NCI-H128 (cell line): ENCODE data around the gene MSL3B.

Source experiments
- DNase-seq: peaks from one replicate; lab custom pipeline; 2025; ENCODE audit not compliant: unreplicated experiment; lab: John Stamatoyannopoulos, UW

MSL3B gene

DNA sequence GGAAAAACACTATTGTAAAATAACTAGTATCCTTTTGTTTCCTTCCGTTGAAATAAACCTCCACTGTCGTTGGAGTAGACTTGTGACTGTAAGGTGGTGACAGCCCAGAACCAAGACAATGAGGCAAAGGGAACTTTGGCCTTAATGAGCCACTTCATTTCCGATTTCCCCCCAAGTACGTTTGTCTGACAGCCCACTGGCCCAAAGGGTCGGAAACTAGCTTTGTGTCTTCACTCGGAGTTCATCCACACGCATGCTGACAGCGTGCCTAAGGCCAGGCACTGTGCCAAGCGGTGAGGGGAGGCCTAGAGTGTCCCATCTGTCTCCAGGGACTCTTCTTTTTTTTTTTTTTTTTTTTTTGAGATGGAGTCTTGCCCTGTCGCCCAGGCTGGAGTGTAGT, 34.8 kb downstream of the MSL3B start:
- DNase-seq, result no peak

DNA sequence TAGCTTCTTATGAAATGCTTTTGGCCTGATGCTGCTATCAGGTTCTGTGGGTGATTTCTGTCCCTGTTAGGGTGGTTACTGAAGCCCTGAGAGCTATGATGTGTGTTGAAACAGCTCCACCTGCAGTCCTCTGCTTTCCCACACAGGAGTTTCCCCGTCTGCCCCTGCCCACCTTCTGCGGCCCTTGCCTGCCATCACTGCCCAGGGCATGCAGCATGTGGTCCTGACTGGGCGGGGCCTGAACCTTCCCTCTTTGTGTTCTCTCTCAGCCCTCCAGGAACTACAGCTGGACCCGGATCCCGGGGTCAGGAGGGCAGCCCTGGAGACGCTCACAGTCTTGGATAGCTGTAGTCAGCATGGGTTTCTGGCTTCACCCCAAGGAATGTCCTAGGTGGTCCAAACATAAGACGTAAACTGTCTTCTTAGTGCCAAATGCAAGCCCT, 35.3 kb downstream of the MSL3B start:
- DNase-seq, result no peak

DNA sequence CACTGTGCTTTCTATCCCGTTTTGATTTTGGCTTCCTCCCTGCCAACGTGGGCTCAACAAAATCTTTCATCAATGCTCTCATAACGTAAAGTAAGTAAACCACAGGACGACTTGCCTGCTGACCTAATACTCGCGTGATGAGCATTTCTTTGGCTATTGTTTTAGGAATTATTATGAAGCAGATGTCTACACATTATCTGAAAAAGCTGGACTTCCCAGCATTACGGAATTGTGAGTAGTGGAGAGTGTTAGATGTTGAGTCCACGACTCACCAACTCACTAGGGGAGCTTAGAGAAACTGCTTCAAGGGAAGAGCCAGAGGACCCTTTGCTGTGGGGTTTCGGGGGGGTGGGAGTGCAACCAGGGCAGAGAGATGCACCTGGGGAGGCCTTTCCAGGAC, 35.8 kb downstream of the MSL3B start:
- no peak for DNase-seq

DNA sequence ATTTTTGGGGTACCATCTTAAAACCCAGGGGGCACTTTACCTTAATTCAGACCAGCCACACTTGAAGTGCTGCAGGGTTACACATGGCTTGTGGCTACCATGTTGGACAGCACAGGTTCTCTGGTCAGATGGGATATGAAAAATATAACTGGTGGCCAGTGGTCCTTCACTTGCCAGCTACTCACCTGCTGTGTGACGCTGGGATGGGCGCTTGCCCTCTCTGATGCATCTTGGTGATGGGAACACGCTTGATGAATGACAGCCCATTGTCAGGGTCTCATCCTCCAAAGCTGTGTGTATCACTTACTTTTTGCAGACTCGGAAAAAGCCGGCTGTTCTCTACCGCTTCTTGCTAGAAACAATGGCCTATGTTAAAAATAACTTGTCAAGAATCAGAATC, 36.3 kb downstream of the MSL3B start:
- DNase-seq, result no peak

DNA sequence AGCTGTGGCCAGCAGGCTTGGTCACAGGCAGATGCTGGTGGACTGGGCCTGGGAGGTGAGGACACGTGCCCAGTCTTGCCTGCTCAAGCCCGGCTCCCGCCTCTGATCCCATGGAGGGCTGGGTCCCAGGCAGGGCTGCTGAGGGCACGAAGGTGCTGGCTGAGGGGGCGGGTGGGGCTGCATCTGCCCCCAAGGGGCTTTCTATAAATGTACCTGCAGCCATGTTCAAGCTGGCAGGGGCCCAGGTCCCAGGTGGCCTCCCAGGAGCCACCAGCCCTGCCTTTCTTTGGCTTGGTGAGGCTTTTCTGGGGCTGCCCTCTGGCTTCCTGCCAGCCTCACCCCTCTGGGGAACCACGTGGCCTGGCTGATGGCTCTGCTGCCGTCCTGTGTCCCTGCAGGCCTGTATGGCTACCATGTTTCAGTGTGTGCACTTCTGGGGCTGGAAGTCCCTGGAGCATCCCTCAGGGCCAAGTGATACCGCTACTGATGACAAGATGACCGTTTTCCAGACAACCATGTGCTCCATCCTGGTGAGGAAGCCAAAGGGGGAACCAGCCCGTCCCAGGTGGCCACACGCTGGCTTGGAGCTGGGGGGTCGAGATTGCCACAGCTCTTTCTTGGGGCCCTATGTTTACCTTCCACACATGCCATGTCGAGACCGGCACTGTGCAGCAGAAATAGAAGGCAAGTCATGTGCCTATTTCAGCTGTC, 37.0 kb downstream of the MSL3B start:
- no peak for DNase-seq

DNA sequence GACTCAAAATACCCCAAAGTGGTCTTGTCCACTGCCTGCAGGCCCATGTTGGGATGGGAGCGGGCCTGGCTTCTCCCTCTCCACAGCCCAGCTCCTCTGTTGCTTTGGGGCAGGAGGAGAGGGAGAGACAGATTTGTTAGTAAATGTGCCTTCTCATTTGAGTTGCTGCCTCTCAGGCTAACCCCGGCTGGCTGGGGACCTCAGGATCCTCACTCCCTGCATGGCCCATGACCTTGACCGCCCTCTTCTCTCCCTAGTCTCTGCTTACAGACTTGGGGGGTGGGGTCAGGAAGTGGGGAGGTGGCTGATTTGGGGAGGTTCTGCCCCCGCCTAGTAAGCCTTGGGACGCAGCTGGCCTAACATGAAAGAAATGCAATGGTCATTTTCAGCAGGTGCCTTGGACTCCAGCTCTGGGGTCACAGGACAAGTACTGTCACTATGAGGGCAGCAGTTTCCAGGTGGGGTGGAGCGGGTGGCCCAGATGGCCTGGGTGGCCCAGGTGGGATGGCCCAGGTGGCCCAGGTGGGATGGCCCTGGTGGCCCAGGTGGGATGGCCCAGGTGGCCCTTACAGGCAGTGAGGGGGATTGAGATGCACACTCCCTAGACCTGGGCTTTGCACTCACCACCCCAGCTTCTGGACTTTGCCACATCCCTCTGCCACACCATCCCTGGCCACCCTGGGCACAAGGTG, 37.9 kb downstream of the MSL3B start:
- no peak for DNase-seq

DNA sequence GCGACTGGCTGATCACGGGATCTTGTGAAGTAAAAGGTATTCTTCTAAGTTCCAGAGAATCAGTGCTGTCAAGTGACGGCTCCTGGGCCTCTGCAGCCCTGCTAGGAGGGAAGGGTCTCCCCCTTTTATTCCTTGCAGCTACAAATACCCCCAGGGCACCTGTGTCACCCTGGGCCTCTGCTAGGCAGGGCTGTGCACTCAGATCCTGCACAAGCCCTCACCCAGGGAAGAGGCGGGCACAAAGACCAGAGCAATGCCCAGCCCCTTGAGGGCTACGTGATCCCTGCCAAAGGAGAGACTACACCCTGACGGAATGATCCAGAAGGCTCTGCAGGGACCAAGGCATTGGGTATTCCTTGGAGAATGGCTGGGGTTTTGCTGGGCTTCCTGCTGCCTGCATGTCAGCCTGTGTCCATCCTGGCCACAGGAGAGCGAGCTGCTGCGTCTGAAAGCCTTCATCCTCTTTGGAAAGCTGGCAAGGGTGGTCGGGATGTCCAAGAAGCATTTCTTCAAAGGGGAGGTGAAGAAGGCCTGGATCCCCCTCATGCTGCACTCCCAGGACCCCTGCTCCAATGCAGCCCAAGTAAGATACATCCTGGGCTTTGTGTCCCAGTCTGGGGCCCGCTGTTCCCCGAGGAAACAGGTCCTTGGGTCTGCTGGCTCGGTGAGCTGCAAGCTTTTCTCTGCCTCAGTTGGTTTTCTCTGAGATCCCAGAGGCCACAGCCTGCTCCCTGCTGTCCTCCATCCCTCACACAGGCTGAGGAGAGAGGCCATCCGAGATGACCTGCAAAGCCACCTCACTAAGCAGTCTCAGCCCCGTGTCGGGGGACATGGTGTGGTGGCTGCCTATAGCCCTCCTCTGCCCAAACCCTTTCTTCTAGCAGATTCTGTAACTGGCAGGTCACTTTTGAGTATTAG, 38.7 kb downstream of the MSL3B start:
- no peak for DNase-seq

DNA sequence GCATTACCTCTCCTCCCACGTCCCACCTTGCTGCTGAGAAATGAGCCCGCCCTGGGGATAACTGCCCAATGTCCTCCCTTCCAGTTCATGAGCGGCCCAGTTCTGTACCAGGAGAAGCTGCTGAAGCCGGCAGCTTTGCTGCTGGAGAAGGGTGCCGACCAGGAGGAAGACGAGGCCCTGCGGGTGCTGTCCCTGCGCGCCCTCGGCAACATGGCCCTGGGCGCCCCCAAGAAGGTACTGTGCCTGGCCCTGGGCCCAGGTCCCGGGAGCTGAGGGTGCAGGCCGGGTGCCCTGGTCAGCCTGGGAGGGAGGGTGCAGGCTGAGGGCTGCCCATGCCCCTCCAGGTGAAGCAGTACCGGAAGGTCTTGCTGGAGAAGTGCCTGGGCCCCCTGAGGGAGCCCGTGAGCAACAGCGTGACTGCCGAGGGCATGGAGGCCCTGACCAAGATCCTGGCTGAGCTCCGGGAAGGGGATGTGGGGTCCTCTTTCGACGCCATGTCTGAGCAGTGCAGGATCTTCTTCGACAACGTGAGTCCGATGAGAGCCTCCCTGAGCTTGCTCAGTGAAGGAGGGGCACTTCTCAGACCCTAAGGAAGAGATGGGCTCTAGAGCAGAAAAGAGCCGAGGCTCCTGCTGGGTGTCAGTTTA, 39.5 kb downstream of the MSL3B start:
- DNase-seq, result no peak

DNA sequence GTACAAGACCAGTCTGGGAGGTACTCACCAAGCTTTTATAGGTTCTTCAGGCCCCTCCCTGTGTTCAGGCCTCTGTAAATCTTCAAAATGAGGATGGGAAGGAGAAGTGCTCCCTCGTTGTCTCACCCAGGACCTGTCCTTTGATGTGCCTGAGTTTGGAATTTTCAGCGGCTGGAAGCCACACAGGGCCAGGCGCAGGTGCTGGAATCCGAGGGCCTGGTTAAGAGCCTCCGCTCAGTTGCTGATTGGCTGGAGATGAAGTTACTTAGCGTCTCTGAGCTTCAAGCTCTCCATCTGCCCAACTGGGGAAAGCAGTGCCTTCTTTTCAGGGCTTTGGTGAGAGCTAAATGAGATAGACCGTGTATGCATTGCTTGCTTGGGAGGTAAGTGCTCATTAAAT, 43.8 kb downstream of the MSL3B start:
- DNase-seq, result no peak

DNA sequence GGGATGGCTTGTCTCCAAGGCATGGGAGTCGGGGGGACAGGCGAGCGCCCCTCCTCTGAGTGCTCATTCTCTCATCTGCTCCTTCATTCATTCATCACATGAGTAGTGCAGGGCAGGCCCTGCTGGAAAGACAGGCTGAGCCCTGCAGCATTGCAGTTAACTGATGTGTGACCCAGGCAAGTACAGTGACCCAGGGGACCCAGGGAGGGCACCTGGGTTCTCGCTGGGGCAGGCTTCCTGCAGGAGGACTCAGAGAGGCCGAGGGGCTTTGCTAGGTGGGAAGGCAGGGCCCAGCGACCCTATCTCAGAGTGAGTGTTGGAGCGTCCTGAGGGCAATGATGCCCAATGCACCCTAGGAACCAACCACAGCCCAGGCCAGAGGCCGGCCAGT, 44.5 kb downstream of the MSL3B start:
- no peak for DNase-seq

DNA sequence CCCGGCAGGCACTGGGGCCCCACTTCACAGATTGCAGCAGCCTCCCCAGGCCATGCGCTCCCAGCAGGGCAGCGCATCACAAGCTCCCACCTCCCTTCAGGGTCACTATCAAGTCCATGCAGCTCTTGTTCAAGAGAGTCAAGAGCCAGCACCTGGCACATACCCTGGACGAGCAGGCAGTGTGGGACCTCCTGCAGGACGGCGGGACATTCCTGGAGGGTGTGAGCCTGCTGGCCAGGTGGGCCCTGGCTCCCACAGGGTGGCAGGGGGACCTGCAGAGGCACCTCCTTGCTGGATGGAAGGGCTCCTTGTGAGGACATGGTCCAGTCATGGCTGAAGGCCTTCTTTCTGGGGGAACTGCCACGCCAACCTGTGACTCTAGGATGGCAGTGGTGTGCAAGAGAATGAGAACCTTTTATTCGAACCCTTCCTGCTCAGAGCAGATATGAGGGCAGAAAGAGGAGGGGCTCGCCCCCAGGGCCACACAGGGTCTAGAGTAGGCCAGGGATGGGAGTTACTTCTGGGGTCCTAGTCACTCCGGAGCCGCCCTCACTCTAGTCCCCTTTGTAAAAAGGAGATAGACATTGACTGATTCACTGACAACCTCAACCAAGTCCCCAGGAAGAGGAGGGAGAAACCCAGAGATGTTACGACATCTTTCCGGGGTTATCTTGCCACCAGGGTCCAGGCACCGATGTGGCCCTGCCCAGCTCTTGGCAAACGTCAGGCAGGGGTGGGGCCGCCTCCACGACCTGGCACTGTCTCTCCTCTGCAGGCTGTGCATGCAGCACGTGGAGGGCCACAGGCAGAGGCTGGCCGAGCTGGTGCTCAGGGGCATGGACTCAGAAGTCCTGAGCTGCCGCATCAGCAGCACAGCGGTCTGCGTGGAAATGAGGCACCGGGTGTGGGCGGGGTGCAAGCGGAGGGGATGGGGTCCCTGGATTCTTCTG, 45.1 kb downstream of the MSL3B start:
- DNase-seq, result no peak

DNA sequence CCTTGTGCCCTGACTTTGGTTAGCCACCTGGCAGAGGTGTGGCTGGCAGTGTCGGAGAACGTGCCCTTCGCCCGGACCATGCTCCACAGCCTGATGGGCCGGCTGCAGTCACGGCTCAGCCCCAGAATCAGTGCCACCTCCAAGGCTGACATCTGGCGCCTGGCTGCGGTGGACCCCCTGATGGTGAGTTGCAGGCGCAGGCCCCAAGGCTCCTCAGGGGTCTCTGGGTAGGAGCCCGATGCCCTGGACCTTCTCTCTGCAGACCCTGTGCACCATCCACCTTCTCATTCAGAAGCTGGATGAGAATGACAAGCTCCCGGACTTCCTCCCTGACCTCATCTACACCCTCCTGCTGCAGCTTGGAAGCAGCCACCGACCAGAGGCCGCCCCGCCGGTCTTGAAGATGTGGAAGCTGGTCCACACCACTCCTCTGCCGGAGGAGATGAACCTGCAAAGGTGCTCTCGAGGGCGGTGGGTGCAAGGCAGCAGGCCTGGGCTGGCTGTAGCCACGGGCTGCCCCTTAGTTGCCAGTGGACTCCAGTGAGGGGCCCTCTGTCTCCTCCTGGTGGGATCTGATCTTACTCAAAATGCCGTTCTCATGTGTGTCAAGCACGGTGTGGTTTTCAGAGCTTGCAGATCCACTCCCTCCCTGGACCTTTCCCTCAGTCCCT, 46.0 kb downstream of the MSL3B start:
- no peak for DNase-seq

DNA sequence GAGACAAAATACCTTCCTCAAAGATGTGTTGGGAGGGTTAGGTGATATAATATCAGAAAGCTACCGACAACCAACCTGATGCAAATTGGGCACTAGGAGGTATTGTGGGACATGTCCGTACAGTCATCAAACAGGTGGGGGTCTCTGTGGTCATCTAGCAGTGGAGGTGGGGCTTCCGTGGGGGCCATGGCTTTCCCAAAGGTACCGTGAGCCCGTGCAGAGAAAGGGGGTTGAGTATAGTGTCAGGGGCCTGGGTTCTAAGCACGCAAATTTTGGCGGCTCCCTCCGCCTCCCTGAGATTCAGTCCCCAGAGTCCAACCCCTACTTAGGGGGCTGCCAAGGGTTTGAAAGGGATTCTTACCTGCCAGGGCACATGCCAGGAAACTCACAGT, 46.5 kb downstream of the MSL3B start:
- DNase-seq, result no peak

DNA sequence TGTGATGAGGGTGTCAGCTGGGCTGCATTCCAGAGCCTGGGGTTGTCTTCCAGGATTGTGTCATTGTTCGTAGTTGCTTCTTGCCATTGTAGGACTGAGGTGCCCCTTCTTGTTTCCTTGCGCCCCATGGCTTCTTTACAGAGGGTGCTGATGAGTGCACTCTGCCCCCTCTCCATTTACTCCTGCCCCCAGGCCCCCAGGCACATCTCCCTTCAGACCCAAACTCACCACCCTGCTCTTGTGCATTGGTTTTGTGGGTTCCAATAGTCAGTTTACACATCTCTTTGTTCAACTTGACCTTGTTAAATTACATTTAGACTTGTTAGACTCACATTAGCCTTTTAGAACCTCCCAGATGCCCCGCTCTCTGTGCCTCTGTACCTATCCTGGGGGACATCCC, 47.0 kb downstream of the MSL3B start:
- no peak for DNase-seq

DNA sequence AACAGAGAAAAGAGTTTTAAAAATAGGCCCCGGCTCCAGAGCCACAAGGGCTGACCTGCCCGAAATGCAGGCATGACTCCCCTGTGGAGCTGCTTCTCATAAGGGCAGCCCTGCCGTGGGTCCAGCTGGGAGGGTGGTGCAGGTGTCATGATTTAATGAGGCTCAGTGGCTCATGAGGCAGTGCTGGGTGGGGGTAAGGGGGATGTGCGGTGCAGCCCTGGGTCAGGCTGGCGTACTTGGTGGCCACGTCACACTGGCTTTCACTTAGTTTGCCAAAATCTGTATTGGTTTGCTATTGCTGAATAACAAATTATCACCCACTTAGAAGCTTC, 47.4 kb downstream of the MSL3B start:
- DNase-seq, result no peak

DNA sequence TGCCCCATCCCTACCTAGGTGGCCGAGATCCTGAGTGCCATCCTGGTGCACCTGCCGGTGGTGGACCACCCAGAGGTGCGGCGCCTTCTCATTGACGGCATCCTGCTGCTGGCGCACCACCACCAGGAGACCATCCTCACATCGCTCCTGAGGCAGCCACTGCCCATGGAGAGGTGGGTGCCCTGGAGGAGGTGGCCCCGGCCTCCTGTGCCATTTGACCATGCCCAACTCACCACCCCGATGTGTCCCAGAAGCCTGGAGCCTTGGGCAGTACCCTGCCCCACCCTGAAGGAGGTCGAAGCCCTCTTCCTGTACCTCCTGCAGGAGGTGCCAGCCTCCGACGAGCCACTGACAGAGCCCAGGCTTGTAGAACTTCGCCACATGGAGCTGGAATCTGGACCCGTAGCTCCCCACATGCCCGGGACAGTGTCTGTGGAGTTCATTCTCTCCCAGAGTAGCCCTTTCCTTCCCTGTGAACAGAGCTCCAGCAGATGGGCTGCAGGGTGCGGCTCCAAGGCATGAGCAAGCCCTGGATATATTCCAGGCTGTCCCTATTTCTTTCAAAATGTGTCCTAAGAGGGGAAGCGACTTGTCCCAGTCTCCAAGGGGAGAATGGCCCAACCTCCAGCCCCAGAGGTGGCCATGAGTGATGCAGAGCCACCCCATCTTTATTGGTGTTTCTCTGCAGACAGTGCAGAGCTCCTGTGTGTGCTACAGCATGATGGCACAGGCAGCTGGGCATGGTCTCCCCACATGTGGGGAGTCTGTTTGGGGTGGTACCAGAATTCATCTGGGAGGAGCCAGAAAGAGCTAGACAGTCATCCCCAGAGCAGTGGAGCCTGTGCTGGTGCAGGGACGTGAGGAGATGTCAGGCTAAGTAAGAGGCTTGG, 48.1 kb downstream of the MSL3B start:
- no peak for DNase-seq

DNA sequence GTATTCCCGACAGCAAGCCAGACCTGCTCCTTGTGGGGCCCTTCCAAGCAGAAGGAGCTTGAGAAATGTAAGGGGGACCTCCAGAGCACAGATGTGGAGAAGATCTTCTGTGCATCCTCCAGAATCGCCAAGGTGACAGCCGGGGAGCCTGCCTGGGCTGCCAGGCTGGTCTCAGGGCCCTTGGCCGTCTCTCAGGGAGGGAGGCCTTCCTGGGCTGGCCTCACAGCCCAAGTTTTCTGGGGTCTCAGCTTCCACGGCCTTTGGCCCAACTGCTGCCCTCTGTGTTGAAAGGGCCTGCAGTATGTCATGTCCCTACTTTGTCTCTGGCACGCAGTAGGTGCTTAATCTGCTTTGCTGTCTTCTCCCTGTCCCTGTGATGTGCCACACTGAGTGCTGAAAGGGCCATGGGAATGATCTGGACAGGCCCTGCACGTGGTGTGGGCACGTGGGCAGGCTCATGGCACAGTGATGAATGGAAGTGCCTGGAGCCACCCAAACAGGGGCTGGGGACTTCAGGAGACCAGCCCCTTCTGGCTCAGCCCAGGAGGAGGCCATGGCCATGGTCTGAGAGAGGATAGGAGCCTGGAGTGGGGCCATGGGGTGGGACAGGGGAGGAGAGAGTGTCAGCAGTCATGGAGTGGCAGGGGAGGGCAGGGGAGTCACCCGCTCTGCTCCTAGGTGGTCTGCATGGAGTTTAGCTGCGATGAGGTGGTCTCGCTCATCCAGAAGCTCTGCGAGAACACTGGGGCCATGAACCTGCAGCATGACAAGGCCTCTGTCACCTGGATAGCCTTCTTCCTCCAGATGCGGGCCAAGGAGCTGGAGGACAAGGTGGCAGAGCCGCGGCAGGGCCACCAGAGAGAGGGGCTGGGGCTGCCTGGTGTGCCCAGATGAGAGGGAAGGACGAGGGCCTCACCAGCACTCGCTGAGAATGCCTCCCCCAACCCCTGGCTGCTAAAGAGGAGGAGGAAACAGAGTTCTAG, 49.3 kb downstream of the MSL3B start:
- DNase-seq, result no peak
